KBM-7 (cell line): ENCODE measurements around the gene TWIST2.

Experiments used
- DNase-seq: peaks from one replicate; pipeline ENCODE4 v3.0.0-alpha.2; 2015
- in situ Hi-C: fragments of 300-500 bp; cut with MboI; formaldehyde crosslinking; loops from 2 replicates; pipeline ENCODE4 v1.14.3; 2020; ENCODE audit warnings: low sequenced_read_pairs, low pct_unique_long_range_greater_than_20kb, mixed read lengths

The TWIST2 gene

DNA sequence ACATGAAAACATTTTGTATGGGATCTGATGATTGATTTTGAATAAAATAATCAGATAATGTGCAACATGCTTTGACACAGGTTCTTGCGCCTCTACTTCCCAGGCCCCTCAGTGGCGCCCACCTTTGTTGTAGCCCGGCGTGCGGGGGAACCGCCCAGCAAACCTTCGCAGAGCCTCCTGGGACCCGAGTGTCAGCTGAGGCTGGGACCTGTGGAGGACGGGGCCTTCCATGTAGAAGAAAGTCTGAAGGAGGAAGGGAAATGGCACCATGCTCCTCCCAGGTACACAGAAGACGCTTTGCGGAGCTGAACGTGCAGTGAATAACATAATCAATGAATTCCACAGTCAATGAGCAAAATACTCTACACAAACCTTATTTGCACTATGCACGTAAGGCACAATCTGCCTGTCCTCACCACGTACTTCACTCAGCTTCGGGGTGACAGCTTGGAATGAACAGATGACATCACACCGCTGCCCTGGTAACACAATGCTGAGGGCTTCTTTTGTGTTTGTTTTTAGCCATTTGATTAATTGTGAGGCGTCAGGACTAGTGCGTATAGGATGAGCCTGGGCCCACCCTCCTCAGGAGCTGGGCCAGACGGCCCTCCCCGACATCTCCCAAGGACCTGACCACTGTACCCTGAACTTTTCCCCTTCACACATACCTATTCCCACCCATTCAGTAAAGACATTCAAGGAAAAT lies 78.1 kb downstream of the TWIST2 start:
- in situ Hi-C loops: no loop called here
- DNase-seq: no peak

DNA sequence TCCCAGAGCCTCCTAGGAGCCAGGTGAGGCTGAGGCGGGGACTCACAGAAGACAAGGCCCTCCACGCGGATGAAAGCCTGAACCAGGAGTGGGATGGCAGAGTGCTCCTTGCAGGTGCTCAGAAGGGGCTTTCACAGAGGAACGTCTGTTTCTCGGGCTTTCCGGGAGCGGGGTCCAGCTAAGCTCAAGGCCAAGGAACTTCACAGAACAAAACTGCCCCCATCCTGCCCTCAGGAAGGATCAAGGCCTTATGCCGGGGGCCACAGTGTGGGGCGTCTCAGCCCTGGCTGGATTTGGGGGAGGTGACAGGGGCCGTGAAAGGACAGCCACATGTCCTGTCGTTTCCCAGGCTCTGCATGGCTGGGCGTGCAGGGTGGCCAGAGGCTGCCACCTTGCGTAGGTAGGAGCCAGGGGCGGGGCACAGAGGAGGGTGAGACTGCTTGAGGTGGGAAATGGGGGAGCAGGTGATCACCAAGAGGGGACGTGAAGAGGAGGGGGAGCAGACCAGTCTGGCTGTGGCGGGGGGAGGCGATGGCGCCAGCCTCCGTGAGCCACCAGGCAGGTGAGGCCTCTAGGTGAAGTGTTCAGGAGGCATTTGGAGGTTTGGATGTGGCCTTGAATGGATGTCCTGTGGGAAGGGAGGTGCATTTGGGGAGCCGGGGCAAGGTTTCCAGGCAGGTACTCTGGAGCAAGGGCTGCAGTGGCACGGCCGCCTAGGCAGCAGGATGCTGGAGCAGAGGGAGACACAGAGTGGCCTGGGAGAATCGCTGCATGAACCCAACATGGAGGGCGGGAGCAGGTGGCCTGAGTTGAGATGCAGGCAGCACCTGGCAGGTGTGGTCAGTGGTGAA lies 79.1 kb downstream of the TWIST2 start:
- in situ Hi-C loops: no loop called here
- DNase-seq: no peak

DNA sequence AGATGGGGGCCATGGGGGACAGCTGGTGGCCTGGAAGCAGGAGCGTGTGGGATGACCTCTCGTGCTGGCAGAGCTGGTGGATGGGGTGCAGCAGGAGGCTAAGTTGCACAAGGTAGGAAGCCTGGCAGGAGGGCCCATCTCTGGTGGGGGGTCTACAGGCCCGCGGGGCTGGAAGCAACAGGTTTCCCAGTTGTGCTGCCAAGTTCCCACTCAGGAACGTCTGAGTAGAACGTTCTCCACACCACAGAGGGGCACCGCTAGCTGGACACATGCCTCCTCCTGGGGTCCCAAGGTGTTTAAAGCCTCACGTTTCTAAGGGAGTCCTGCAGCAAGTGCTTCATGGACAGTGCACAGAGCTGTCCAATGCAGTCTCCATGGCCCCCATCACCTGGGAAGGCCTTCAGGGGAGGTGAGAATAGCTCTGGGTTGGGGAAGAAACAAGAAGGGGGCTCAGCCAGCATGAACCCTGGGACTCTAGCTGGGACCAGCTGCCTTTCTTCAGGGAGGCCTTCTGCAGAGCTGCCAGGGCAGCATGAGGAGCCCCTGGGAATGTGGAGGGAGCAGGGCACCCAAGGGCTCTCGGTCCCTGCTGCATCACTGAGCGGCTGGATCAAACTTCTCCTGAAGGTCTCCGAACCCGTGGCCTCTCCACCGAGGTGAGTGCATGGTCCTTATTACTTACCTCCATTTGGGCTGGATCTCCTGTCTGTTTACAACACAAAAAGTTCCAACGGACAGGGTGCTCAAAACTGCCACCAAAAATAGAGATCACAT lies 80.0 kb downstream of the TWIST2 start:
- in situ Hi-C loops: no loop called here
- no peak for DNase-seq

DNA sequence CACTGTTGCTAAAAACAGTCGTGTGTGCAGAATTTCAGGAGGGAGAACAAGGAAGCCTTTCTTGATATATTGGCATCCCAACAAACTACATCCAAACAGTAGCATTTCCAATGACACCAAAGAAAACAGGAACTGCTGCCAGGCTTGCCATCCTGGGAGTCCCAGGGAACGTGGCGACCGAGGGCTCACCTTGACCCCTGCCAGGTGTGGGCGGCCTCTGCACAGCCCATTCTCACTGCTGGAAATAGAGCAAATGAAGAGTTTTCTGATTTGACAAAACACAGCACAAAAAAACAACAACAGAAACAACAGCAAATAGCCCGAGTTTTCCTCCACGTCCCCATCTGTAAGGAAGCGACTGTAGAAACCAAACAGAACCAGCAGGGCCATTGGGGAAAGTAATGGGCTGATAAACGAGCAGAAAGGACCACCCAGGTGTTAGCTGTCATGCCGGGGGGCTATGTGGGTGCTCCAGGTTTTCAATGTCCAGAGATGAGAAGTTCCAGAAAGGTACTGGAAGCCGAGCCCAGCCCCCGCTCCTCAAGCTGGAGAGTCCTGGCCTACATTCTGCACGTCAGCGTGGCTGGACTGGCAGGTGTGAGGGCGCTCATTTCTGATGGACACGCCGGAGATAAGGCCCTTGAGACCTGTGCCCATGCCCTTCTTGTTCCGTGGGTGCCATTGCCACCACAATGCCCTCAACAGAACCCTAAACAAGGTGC lies 80.8 kb downstream of the TWIST2 start:
- in situ Hi-C loops: no loop called here
- no peak for DNase-seq

- no peak for DNase-seq
- in situ Hi-C loops: no loop called here
Observed at GRCh38 chr2:238929242-238930081, 81.6 kb downstream of the TWIST2 start.

- in situ Hi-C loops: no loop called here
Observed at GRCh38 chr2:238930216-238930615, 82.3 kb downstream of the TWIST2 start.

DNA sequence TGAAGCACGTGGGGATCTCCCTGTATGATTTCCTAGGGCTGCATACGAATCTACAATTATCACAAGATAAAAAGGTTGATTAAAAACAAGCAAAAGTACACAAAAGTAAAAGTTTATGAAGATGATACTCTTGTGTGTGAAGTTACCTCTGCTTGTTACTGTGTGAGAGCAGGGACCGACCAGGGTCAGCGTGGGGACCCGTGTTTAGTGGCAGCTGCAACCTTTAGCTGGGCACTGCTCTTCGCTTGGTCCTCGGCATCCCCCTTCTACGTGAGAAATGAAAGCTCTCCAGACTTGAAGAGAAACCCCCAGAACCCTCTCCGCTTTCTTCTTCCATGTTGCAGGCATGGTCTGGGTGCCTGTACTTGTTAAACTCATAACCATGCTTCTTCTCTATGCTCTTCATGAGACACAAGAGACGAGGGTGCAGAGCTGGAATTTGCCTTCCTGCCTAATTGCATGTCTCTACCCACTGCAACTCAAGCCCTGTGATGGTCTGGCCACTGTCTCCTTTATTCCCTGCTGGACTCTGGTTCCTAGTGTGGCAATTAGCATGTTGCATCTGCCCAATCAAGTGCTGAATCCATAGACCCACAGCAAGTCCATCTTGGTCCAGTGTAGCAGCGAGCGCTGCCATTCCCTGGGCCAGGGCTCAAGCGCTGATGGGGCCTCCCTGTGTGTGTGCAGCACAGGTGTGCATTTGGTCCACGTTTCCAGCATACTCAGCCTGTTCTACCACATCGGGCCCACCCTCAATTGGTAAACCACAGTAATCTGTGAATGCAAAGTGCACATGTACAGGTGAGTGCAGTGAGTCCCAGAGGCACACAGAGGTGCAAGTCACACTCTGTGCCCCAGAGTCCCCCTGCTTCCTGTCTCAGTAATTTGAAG lies 88.5 kb downstream of the TWIST2 start:
- in situ Hi-C loops: no loop called here
- DNase-seq: no peak

More at GRCh38 chr2:238930216-238930615, 82.3 kb downstream of the TWIST2 start:
- DNase-seq: no peak

GRCh38 chr2:238938003-238938400 lies 90.1 kb downstream of the TWIST2 start:
- DNase-seq: no peak
- in situ Hi-C loops: no loop called here

GRCh38 chr2:238938401-238939055 lies 90.6 kb downstream of the TWIST2 start:
- in situ Hi-C loops: no loop called here
- no peak for DNase-seq

DNA sequence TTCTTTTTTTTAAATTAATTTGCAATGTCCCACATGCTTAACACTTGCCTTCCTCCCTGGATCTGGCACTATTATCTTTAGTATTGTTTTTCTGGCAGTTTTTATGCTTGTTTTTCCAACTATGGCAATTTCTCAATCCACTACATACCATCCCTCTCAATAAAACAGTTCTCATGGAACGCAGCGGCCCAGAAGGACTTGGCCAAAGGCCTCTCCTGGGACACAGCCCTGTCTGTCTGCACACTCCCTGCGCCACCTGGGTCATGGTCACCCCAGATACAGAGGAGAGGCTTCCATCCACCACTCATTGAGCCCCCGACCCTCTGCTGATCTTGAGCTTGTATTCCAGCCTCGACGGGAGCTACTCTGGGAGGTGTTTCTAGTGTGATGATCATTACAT lies 91.2 kb downstream of the TWIST2 start:
- no peak for DNase-seq
- in situ Hi-C loops: no loop called here

DNA sequence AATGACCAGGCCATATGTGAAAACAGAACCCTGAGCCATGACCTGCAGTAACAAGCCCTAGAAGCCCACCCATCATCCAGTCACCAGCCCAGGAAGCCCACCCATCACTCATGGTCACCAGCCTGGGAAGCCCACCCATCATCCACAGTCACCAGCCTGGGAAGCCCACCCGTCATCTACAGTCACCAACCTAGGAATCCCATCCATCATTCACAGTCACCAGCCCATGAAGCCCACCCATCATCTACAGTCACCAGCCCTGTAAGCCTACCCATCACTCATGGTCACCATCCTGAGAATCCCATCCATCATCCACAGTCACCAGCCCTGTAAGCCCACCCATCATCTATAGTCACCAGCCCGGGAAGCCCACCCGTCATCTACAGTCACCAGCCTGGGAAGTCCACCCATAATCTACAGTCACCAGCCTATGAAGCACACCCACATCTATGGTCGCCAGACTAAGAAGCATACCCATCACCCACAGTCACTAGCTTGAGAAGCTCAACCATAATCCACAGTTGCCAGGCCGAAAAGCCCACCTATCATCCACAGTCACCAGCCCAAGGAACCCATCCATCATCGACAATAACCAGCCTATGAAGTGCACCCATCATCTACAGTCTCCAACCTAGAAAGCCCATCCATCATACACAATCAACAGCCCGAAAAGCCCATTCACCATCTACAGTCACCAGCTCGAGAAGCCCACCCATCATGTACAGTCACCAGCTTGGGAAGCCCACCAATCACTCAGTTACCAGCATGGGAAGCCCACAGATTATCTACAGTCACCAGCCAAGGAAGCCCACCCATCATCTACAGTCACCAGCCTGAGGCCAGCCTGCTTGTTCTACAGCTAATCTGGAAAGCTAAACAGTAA lies 91.9 kb downstream of the TWIST2 start:
- in situ Hi-C loops: no loop called here
- DNase-seq: no peak

DNA sequence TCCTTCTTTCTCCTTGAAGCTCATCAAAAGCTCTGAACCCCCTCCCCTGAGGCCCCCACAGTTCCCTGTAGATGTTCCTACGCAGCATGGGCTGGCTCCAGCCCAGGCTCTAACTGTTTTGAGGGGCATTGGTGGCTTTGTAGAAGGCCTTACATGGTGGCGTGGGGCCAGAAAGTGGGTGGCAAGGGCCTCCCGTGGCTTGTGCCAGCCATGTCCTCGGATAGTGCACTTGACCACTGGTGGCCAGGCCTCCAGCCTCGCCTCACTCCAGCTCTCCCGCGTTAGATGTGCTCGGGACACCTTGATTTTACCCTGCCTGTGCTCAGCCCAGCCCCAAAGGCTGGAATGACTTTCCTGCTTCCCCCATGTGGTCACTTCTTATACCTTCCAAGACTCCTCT lies 92.9 kb downstream of the TWIST2 start:
- in situ Hi-C loops: no loop called here
- DNase-seq: no peak

GRCh38 chr2:238941262-238941792 lies 93.4 kb downstream of the TWIST2 start:
- in situ Hi-C loops: no loop called here
- no peak for DNase-seq

DNA sequence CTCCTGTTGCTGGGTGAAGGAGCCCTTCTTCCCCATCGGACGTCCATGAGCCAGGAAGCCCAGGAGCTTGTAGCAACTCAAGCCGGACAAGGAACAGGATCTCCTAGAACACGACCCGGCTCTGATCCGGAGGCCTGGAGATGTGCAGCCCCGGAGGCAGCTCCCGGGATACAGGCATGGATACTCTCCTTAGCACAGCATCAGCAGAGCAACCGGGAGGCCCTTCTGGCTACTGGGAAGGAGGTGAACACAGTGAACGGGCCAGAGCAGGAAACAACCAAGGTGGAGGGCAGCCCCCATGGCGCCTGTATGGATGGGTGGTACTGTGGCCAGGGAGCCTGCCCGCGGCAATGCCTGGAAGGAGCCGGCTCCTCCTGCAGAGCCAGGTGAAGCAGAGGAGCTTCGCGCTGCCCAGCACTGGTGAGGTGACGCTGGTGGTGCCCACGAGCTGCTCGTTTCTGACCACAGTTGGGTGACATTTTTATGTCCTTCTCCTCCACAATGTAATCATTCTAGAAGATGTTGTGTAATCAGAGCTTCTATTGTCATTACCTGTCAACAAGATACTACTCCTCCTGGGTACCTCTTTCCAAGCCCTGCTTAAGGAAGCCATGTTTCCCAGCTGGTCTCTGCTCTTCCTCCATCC lies 94.3 kb downstream of the TWIST2 start:
- no peak for DNase-seq
- in situ Hi-C loops: no loop called here

GRCh38 chr2:238942726-238943300 lies 94.9 kb downstream of the TWIST2 start:
- no peak for DNase-seq
- in situ Hi-C loops: no loop called here
